Pancreas (tissue), 10 donors: Measurements from ENCODE around the gene ARPC5L. TPM values are rescaled to one million over a fixed set of nuclear protein-coding genes. Genes with fewer than 3 reads are reported as not detected.

ENCODE experiments used
- ATAC-seq, 4 donors: fragments of 200-7000 bp; cut with Tn5 transposase; one replicate each; pipeline versions ENCODE4 v1.8.0 to v1.9.1; 2020; ENCODE audit warnings: mild to moderate bottlenecking in 4 of 4, moderate library complexity in 4 of 4
- DNase-seq, 6 donors: peaks; one replicate each; pipeline ENCODE4 v3.0.0-alpha.2; 2020
- FAIRE-seq: peaks from 2 replicates; lab custom pipeline; 2012; peaks lifted over from hg19 to GRCh38; lab: Jason Lieb, UNC
- H3K27ac ChIP-seq, 4 donors: fragments of 200-600 bp; sonication (generic); 1 replicate in 3 of 4; 2 replicates in 1 of 4; pipeline versions ENCODE4 v1.5.0 to v1.8.0; 2020
- H3K27me3 ChIP-seq, 4 donors: fragments of 200-600 bp; one replicate each; pipeline ENCODE4 v1.8.0; 2021
- H3K36me3 ChIP-seq, 3 donors: fragments of 200-600 bp; sonication (generic) in 1 of 3; one replicate each; pipeline versions ENCODE4 v1.5.0 to v1.8.0; 2020 to 2021
- H3K4me1 ChIP-seq, 3 donors: fragments of 200-600 bp; one replicate each; pipeline ENCODE4 v1.8.0; 2021
- H3K4me3 ChIP-seq, 4 donors: fragments of 200-600 bp; sonication (generic) in 2 of 4; one replicate each; pipeline versions ENCODE4 v1.5.0 to v1.8.0; 2020 to 2021
- H3K9me3 ChIP-seq, 4 donors: fragments of 200-600 bp; one replicate each; pipeline ENCODE4 v1.8.0; 2021
- CTCF ChIP-seq, 4 donors: fragments of 200-600 bp; sonication (generic) in 3 of 4; IDR thresholded peaks; one replicate each; pipeline versions ENCODE4 v1.5.0 to v1.8.0; 2021; ENCODE audit warnings: antibody characterized with exemption in 4 of 4
- WGBS, 2 donors: extraction: QIAGEN DNeasy Blood & Tissue Kit; methylation state at CpG; one replicate each; pipeline ENCODE4 v1.1.7; 2013; 5-methylcytosine and 5-hydroxymethylcytosine counted together
- intact Hi-C, 3 donors: fragments of 100-400 bp; cut with DNase I; formaldehyde crosslinking; loops; one replicate each; pipeline versions ENCODE4 v1.11.1 to v1.14.2; 2022
- polyA plus RNA-seq, 2 donors: library from polyadenylated mRNA; stranded (reverse); fragments of 200-250 nt; gene quantifications; one replicate each; pipeline ENCODE4 v1.2.3, GENCODE V29; 2013
- total RNA-seq, 6 donors: library from RNA; stranded (reverse); fragmentation: NEBNext Ultra II Directional in 4 of 6; extraction: Animal tissue kit (Norgen Biotek cat#: 25700) in 4 of 6; gene quantifications; one replicate each; pipeline versions ENCODE4 v1.2.1 to v1.2.4, GENCODE V29; 2021 to 2023
- donor health status: healthy with polysubstance abuse.
- donor health status: DM: no; HTN: no; CAD: no; lungs with moderate emphysema.
- donor health status: DM: no; HTN: no; CAD: no.
- donor health status: control.
- donor health status: control.
- donor health status: Bipolar disorder and iron deficiency.
- donor health status: DM: yes; HTN: yes; CAD: no.
- donor health status: DM: no; HTN: no; CAD: no.
- donor health status: DM: no; HTN: no; CAD: no.
- donor health status: DM: yes; HTN: yes; CAD: no.

ARPC5L gene
- total and polyA plus RNA-seq, 8 donors = 7.0 to 24.4 (median 12.2) TPM

- Histone ChIP-seq H3K4me3 (no peak overlapping the region), H3K4me1 (peaks cover 0 to 11% (median 4%) of the 10 kb centered on the region in 3 donors), H3K27ac (no peak overlapping the region), H3K27me3 (no peaks in the 10 kb centered on the region), H3K9me3 (no peaks in the 10 kb centered on the region), H3K36me3 (peaks cover 0 to 40% (median 22%) of the 10 kb centered on the region in 3 donors)
- TF ChIP-seq CTCF (IDR thresholded peaks at IDR 0.05) = no peak
- DNase-seq (no peak), FAIRE-seq (no peak), ATAC-seq (no peak)
- WGBS, 2 donors = 82 to 87% methylated on average over 14 of the region's 14 CpGs
- intact Hi-C loops = no loop called here
Measured at GRCh38 chr9:124877021-124877782, 15.3 kb downstream of the ARPC5L start.

- H3K9me3 ChIP-seq = no peaks in the 10 kb centered on the region
- FAIRE-seq (no peak), DNase-seq (no peak), ATAC-seq (no peak)
- no peak overlapping the region for H3K27ac ChIP-seq
- peaks cover 0 to 43% (median 22%) of the 10 kb centered on the region in 3 donors for H3K36me3 ChIP-seq
- H3K4me3 ChIP-seq = no peak overlapping the region
- H3K4me1 ChIP-seq = peaks cover 0 to 3% (median 0%) of the 10 kb centered on the region in 3 donors
- intact Hi-C loops = no loop called here
- TF ChIP-seq CTCF (IDR thresholded peaks at IDR 0.05) = no peak
- 69 to 74% methylated on average over 1 of the region's 1 CpG for WGBS, 2 donors
- no peaks in the 10 kb centered on the region for H3K27me3 ChIP-seq
Measured at GRCh38 chr9:124878021-124878420, 16.1 kb downstream of the ARPC5L start.

DNA sequence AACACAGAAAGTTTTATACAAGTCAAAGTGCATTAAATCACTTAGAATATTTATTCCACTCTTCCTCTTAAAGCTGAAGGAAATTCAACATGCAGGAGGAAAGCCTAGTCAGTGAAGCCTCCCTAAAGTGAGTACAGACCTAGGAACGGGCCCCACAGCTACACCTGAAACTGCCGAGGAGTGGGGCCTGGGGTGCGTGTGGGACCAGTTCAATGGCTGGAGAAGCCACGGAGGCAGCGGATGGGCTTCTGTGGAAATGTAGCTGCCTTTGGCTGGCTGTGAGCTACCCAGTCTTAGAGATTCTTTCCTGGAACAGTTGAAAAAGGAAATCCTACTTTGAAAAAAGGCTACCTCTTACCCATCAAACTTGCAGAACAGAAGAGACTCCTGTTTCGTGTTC, 16.6 kb downstream of the ARPC5L start:
- intact Hi-C loops = no loop called here
- no peak overlapping the region for H3K27ac ChIP-seq
- DNase-seq = no peak
- no peaks in the 10 kb centered on the region for H3K9me3 ChIP-seq
- WGBS, 2 donors = 88 to 90% methylated on average over 6 of the region's 6 CpGs
- no peak for FAIRE-seq
- no peaks in the 10 kb centered on the region for H3K4me1 ChIP-seq
- no peaks in the 10 kb centered on the region for H3K27me3 ChIP-seq
- H3K4me3 ChIP-seq = no peak overlapping the region
- H3K36me3 ChIP-seq = peaks cover 0 to 43% (median 22%) of the 10 kb centered on the region in 3 donors
- TF ChIP-seq CTCF (IDR thresholded peaks at IDR 0.05) = no peak
- no peak for ATAC-seq

- intact Hi-C loops = no loop called here
- H3K27me3 ChIP-seq = no peaks in the 10 kb centered on the region
- H3K36me3 ChIP-seq = peaks cover 0 to 43% (median 22%) of the 10 kb centered on the region in 3 donors
- H3K27ac ChIP-seq = no peak overlapping the region
- 83 to 85% methylated on average over 10 of the region's 10 CpGs for WGBS, 2 donors
- no peak for FAIRE-seq
- no peak overlapping the region for H3K4me3 ChIP-seq
- H3K9me3 ChIP-seq = no peaks in the 10 kb centered on the region
- no peak for TF ChIP-seq CTCF (IDR thresholded peaks at IDR 0.05)
- DNase-seq = no peak
- ATAC-seq = no peak
- no peaks in the 10 kb centered on the region for H3K4me1 ChIP-seq
Measured at GRCh38 chr9:124879226-124879625, 17.3 kb downstream of the ARPC5L start.

GRCh38 chr9:124880501-124880900, 18.6 kb downstream of the ARPC5L start:
- FAIRE-seq (no peak), ATAC-seq (no peak), DNase-seq (no peak)
- Histone ChIP-seq H3K9me3 (no peaks in the 10 kb centered on the region), H3K4me1 (no peaks in the 10 kb centered on the region), H3K27me3 (no peaks in the 10 kb centered on the region), H3K36me3 (peaks cover 0 to 48% (median 13%) of the 10 kb centered on the region in 3 donors), H3K27ac (no peak overlapping the region), H3K4me3 (no peak overlapping the region)
- 77 to 82% methylated on average over 9 of the region's 9 CpGs for WGBS, 2 donors
- no peak for TF ChIP-seq CTCF (IDR thresholded peaks at IDR 0.05)
- intact Hi-C loops = no loop called here
